HG02970 (cell line): Measurements from ENCODE around the gene PPT2.
"Not testable (repeated sequence)": the region's sequence is repeated elsewhere in the genome, so short reads cannot be mapped to it uniquely, and the experiment has no call there.

Experiments
- ATAC-seq: cut with Tn5 transposase; IDR thresholded peaks from one replicate; pipeline ENCODE4 v1.9.1; 2021; ENCODE audit warnings: mild to moderate bottlenecking, moderate library complexity, moderate number of reproducible peaks; ENCODE audit not compliant: unreplicated experiment, low FRiP score

The PPT2 gene

DNA sequence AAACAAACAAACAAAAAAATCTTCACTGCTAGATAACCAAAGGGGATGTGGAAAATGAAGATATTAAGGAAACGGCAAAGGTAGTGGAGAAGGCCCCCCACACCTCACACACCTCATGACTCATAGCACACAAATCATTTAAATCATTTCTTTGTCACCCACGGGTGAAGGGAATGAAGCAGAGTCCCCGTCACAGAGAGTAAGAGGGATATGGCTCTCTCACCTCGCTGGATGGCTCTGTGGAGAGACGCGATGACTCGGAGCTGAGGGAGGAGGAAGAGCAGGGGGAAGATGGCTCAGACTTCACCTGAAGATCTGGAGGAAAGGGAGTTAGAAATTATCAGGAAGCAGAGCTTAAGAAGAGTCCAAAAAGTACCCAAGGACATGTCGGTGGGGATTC is 27.1 kb upstream of the PPT2 start:
- no peak for ATAC-seq

DNA sequence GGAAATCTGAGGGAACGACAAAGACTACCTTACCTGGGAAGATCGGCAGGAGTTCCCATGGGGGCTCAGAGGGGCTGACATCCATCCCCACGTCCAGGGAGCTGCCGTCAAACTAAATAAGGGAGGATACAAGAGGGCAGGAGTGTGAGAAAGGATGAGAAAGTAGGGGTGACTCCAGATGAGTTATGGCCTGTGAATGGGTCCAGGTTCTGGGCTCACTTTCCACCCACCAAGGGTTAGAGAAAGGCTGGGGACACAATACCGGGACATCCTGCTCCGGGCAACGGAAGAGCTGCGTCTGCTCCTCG is 26.6 kb upstream of the PPT2 start:
- ATAC-seq: no peak

DNA sequence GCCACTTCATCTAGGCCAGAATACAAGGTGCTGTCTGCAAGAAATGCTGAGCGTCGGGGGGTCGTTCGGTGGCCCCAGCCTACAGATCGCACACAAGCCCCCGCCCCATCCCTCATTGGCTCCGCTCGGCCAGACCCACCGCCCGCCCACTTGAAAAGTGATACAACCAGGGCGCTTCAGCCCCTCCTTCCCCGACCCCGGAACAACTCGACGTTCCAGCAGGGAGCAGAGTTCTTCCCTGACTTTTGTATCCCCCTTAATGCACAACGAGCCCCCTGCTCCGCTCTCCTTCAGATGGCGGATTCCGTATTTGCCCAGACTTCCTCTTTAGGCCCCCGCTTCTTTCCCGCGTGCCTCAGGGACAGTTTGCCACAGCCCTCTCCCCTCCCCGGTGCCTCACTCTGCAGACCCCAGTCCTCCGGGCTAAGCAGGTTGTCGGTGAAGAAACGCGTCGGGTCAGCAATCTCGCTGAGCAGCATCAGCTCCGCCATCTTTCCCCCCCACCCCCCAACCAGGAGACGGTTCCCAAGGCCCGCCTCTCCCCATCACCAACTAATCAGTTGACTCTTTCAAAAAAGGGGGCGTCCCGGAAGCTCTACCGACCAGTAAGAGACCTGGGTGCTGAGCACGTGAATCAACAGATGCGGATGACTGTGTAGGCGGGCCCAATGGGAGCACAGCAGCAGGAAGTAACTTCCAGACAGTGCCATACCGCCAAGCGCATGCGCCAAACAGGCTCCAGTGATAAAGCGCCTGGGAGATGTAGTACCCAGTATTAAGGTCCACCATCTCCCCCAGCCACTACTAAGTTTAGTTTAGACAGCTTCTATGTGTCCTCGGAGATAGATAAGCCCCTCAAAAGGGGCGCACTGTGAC is 26.0 kb upstream of the PPT2 start, which contains the start of gene ATF6B:
Gene ATF6B, minus strand, starts transcription at position 530 of the 876 bp plus-strand sequence. Its CDS starts 39 bp downstream, at position 491.
- peak; percentile 80 for ATAC-seq

DNA sequence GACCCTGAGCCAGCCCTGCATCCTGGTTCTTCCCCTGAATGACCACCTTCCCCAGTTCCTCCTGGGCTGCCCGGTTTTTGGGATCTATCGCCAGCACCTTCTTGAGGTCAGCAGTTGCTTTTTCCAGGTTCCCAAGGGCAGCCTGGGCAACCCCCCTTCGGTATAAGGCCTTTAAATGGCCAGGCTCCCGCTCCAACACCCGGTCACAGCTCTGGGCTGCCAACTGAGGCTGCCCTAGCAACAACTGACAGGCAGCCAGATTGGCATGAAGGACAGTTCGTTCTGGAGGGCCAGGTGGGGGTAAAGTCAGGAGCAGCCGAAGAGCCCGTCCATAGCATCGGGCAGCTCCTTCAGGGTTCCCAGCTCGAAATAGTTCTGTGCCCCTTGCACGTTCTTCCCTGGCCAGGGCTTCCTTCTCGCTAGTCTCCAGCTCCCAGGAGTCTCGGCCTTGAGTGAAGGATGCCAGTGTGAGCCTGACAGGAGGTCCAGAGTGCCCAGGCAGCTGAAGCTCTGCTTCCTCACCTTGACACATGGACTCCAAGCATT is 25.1 kb upstream of the PPT2 start:
- no peak for ATAC-seq

DNA sequence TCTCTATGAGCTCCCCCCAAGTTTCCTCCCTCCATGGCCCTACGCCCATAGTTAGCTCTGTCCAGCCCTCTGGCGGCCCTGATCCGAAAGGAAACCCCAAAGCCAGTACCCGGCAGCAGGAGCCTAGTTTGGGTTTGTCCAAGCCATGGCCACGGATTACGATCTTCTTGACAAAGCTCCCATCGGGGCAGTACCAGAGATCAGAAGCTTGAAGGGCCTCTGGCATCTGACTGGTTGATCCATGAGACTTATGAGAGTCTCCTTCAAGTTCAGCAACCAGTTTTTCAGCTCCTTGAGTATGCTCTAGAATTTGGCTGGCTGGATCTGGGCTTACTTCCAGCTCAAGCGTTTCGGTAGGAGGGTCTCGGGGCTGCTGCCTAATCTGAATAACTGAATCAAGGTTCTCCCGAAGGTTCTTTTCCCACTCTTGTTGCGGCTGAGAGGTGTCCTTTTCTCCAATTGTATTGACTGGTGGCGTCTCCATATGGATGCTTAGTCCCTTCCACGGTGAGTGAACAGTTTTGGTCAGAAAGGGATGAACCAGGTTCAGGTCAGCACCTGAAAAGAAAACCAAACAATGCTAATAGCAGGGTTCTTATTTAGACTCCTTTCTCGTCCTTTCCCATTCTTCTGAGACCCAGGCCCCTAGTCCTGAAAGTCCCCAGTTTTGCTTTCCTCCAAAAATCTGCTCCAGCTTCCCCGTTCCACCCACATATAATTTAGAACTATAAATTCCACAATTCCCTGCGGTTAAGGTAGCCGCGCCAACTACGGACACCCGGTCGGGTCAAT is 24.4 kb upstream of the PPT2 start:
- no peak for ATAC-seq

DNA sequence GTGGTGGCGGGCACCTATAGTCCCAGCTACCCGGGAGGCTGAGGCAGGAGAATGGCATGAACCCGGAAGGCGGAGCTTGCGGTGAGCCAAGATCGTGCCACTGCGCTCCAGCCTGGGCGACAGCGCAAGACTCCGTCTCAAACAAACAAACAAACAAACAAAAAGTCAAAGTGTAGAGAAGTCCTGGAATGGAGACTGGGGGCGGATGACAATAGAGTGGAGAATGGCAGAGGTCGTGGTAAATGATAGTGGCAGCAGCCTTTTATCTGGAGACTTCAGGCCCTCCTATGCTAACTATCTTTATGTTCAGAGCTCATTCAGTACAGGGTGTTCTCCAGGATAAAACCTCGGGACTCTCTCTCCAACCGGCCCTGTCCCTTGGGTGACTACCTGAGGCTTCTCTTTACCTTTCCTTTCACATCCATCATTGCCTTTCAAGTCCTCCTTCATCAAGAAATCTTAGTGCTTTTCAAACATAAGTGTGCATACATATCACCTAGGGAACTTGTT is 22.4 kb upstream of the PPT2 start:
- ATAC-seq: no peak

DNA sequence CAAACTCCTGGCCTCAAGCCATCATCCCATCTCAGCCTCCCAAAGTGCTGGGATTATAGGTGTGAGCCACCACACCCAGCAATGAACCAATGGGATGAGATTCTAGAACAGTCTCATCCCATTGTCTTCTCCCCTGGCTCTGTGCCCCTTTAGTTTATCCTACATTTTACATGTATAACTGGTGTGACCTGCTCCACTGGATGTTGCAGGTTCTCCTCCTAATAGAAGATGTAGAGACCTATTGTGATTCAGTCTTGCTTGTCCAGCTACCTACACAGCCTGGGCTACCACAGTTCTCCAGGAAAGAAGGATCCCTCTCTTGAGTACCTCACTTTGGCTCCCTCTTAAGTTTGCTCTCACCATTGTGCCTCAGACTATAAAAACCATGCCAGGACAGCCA is 21.8 kb upstream of the PPT2 start:
- ATAC-seq: no peak

DNA sequence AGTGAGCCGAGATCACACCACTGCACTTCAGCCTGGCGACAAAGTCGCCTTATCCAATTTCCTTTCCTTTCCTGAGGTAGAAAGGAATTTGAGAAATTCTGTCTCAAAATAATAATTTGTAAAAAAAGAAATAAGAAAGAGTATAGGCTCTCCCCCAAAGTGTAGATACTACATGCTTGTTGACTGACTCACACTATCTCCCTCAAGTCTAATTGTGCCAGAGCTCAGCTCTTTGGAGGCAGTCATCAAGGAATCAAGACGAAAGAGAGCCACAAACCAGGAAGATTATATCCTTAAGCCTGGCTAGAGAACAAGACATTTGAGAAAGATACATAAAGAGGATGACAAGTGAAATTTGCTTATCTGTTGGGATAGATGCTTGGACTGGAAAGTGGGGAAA is 20.2 kb upstream of the PPT2 start:
- ATAC-seq: no peak

DNA sequence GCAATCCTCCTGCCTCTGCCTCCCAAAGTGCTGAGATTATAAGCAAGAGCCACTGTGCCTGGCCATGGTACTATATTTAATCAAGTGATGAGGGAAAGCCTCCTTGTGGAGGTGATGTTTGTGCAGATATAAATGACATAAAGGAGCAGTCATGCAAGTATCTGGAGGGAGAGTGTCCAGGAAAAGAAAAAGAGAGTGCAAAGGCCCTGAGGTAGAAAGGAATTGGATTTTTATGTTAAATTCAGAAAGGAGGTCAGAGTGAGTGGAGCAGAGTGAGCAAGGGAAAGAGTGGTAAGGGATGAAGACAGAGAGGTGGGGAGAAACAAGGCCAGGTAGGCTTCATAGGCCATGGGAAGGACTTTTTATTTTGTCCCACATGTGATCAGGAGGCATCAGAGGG is 16.5 kb upstream of the PPT2 start:
- ATAC-seq: no peak

DNA sequence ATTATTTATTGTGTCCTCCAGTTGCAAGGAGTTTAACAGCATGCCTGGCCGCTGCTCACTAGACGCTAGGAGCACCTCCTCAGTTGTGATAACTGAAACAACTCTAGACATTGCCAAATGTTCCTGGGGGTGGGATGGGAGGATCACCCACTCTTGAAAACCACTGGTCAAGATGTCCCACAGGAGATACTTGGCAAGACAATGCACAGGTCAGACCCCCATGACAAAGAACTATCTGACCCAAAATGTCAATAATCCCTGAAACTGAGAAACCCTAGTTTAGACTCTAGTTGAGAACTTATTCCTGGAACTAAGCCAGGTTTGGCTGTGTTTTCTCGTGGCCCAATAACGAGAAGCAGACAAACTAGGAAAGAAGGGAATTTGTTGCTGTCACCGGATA is 14.4 kb upstream of the PPT2 start:
- ATAC-seq: no peak

DNA sequence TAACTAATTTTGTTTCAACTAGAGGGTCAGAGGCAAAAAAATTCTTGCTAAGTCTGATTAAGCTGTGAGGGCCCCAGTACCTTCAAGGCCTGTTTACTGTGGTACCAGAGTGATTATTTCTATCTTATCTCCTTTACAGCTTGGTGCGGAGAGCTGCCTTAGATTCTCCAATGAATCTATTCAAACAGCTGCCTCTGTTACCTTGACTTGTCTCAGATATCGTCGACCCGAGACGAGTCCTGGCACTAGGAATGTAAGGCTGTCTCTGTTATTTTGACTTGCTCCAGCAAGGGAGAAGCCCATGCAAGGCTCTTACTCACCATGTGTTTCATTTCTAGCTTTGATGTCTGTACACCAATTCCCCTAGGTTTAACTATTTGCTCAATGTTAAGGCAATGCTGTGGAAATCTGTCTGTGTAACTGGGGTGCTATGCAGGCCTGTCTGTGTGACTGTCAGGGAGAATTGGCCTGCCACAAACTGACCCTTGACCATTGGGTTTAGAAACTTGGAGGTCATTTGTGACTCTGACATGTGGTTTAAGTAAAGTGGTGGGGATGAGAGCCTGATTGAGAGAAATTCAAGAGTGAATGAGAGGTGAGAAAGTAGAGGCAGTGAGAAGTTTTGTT is 13.4 kb upstream of the PPT2 start:
- no peak for ATAC-seq

DNA sequence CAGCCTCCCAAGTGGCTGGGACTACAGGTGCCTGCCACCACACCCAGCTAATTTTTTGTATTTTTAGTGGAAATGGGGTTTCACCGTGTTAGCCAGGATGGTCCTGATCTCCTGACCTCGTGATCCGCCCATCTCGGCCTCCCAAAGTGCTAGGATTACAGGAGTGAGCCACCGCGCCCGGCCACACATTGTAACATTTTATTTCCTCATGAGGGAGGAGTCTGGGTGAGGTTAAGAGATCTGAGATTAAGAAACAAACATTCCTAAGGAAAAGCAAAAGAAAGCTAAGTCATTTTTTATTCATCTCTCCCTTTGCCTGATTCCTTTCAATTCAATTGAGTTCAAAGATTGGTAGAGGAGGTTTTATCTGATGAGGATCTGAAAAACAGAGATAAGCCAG is 9.7 kb upstream of the PPT2 start:
- not testable (repeated sequence) for ATAC-seq

DNA sequence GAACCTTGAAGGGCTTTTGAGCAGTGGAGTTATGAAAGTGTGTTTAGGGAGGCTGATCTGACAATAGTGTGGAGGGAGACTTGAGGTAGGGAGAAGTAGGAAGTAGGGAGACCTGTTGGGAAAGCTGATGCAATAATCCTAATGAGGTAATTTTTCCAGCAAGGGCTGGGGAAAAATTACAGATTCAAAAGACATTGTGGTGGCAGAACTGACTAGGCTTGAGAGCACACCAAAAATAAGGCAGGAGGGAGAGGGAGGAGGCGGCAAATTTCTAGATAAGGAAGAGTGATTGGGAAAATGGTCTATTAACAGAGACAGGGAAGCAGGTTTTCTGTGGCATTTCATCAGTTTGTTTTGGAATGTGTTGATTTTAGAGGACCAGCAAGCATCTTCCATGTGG is 7.7 kb upstream of the PPT2 start:
- ATAC-seq: no peak

DNA sequence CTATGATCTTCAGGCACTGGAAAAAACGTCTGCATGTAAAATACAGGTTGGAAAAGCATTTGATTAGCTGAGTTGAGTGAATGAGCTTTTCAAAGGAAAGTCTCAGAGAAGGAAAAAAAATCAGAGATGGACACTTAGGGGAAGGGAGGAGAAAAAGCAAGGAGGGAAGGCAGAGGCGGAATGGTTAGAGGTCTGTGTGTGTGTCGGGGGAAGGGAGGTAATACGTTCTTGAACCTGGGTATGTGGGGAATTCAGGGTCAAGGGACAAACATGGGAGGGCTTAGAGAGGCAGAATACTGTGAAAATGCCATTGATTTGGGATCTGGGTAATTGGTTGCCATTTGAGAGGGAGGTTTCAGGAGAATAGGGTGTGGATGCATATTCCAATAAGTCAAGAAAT is 7.3 kb upstream of the PPT2 start:
- no peak for ATAC-seq

DNA sequence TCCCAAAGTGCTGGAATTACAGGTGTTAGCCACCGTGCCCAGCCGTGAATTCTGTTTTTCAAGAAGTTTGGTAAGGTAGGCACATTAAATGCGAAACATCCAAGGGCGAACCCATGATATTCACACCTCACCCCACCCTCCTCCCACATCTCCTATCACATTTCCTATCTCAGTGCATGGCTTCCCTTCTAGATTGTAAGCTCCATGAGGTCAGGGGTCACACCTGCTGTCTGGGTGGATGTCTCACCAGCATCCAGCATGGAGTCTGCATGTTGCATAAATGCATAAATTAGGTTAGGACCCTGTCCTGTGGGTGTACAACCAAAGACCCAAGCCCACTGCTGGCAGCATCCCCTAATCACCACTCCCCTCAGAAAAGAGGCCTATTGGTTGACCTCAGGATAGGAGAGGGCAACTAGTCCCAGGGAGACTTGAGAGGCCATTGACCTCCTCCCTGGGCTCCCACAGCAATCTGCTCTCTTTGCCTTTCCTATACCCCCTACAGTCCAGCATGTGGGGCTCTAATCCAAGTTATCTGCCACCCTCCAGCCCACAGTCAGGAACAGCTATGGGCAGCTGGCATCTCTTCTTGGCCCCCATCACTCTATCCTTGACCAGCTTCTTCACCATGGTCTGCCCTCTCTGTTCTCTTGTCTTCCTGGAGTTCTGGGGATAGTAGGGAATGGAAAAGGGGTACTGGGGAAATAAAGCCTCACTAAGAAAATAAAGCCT is 6.4 kb upstream of the PPT2 start:
- ATAC-seq: no peak

DNA sequence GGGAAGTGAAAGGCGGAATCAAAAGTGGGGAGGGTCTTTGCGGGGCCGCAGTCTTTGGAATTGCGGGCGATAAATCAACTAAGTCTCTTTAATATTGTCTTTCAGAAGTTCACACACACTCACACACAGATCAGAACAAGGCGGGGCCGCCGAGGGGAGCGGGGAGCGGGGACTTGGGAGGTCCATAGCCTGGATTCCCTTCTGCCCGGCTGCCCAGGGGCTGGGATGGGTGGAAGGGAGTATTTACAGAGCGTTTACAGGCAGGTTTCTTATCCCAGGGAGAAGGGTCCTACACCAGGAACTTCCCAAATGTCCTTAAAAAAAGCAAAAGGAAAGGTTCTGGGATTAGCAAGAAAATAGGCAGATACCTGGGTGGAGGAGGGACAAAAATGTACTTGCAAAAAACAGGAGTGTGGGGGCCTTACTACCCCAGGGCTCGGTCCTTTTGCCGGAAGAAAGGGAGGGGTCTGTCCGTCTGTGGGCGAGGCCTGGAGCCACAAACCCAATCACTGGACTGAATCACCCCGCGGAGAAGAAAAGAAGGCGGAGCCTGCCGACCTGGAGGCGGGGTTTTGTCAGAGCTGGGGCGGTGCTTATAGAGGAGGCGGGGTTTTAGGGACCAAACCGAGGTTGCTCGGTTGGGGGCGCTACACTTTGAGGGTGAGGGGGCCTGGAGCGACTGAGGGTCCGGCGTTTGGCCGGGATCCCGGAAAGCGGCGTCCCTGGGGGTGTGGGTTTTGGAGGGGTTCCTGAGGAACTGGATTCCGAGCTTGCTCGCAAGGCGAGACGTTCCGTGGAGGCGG is 5.5 kb upstream of the PPT2 start:
- no peak for ATAC-seq

DNA sequence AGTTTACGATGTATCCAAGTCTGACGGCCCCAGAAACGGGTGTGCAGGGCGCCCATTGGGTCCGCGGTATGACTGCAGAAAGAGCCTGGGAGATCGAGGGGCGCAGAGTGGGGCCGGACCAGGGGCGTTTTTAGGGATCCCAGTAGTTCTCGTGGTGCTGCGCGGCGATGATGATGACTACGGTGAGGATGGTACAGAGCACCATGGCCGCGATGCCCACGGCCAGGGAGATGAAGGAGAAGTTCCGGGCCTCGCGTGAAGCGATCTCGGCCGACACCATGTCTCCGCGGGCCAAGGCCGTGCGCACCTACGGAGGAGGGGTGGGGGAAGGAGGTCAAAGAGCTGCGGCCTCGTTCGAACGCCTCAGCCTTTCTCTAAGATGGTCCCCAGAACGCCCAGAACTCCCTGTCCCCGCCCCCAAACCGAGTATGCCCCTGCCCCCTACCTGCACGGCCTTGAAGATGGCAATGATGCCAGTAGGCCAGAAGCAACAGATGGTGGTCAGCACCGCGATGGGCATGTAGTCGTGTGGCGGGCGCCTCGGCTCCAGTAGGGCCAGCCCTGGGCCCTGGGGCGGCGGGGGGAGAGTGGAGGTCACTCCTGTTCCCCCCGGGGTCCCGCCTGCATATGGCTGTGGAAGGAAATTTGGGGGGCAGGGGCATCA is 4.7 kb upstream of the PPT2 start:
- ATAC-seq: no peak

DNA sequence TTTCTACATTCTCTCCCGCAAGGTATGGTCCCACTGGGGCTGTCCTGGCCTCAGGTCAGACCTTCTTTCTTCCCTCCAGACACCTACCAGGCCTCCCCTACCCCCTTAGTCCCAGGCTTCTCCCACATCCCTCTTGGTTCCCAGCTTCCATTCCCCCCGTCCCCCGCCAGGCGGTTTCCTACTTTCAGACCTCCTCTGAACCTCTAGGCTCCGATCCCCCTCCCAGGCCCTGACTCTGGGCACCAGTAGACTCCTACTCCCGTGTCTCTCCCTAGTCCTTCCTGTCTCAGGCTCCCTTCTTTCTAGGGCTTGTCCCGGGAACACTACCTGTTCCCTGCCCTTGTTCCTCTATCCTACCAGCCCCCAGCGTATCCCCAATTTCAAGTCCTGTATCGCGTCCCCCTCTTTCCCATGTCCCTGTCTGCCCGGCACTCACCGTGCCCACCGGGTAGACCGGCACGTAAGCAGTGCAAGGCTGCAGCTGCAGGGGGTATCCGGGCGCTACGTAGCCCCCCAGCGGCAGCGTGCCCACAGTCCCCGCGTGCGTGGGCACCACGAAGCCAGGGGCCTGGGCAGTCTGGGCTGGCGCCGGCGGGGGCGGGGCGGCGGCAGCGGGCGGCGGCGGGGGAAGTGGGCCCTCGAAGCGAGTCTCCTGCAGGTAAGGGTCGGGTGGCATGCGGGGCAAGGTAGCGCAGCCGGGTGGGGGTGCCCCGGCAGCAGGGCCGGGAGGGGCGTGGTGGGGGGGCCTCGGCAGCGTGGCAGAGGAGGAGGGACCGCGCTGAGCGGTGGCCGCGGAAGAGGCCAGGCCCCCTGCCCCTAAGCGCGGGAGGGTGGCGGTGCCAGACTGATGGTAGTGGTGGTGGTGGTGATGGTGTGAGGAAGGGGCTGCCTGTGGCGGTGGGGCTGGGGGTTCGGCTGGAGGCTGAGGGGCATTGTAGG is 3.7 kb upstream of the PPT2 start:
- ATAC-seq: no peak
